Suppressor macrophage treated with lipopolysaccharide for 4 hours (primary cell): ENCODE data around the gene RASA3.
"Not testable (repeated sequence)": the region's sequence is repeated elsewhere in the genome, so short reads cannot be mapped to it uniquely, and the experiment has no call there.

Experiments
- DNase-seq: peaks from one replicate; pipeline ENCODE4 v3.0.0-alpha.2; 2020

Gene RASA3

GRCh38 chr13:114027046-114027715 lies 105.2 kb downstream of the RASA3 start:
- no peak for DNase-seq

DNA sequence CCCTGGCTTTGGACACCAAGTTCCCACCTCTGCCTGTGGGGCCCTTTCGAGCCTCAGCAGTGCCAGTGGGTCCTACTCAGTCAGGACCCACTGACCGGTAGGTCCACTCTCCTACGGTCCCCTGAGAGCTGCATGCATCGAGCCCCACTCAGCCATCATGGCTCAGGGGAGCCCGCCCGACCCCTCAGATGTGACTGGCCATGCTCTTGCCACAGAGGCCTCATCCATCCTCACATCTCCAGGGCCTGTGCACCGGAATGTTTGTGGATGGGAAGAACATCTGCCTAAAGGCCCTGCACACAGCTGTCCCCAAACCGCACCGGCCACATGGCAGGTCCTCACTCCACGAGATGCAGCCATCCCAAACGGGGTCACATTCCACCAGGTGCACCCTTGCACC lies 105.9 kb downstream of the RASA3 start:
- DNase-seq = no peak

DNA sequence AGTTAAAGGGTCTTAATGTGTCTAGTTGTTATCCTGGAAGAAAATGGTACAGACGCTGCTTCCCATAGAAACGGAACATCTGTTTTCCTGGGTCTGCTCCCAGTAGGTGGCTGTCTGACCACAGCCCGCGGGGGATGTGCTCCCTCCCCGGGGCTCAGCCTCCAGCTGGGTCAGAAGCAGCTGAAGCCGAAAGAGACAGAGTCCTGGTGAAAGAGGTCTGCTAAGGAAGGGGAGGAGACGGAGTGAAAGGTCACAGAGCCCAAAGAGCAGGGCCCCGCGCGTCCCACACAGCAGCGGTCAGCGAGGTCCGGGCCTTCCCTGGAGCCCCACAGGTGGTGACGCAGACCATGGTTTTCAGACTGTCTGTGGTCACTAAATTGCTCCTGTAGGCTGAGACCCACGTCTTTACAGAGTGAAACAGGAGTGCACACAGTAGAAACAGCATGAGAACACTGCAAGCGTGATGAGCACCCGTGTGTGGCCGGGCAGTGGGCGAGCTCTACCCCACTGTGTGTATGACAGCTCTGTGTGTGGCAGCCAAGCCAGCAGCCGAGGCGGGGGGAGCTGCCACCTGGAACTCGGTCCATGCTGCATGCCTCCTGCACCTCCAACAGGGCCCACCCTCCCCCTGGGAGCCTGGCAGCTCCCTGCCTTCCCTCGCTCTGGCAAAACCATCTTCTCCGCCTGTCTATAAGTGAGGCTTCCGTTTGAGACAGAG lies 106.5 kb downstream of the RASA3 start:
- no peak for DNase-seq

- DNase-seq = no peak
These were observed 107.1 kb downstream of the RASA3 start for GRCh38 chr13:114025405-114025713.

- no peak for DNase-seq
These were observed 107.6 kb downstream of the RASA3 start for GRCh38 chr13:114024603-114025404.

DNA sequence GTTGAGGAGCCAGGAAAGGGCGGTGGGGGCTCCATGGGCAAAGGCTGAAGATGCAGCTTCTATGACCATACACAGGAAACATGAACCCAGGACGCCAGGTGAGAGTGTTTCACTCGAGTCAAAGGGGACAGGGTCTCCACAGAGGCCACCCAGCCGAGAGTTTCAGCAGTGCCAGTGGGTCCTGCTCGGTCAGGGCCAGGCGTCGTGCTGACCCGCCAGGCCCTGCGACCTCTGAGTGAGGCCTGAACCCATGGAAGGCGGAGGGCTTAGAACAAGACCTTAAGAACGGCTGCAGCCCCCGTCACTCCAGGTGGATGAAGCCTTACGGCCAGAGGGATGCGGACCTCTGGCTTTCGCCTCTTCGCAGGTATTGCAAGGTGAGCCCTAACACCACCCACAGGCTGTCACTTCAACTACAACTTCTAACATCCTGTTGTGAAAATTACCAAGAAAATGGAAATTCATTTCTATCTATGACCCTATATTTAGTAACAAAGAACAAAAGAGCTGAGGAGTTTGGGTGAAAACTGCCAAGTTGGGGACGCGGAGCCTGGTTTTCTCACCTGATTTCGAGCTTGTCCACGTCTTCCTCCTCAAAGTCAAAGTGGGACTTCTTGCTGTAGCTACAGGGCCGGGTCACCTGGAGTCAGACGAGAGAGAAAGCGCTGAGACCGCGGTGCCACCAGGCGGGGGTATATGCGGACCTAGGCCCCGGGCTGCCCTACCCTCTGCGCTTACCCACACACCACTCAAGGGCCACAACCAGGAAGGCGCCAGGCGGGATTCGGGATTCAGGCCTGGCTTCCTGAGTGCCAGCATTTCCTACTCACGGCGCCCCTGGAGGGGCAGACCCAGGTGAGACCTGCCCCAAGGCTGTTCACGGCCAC lies 108.5 kb downstream of the RASA3 start:
- DNase-seq = no peak

DNA sequence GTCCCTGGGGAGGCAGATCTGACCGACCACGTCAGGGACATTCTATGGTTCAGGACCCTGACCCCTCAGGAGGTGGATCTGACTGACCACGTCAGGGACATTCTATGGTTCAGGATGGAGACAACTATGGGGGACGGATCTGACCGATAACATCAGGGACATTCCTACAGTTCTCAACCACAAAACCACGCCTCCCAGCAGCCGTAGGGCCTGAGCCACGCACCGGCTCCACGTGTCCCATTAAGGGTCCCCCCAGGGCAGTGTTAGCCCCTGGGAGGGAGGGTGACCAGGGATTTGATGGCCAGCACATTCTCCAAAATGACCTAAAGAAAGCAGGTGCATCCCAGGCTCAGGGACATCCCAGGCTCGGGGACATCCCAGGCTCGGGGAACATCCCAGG lies 109.5 kb downstream of the RASA3 start:
- no peak for DNase-seq

GRCh38 chr13:114022309-114022669 lies 110.1 kb downstream of the RASA3 start:
- DNase-seq = no peak

DNA sequence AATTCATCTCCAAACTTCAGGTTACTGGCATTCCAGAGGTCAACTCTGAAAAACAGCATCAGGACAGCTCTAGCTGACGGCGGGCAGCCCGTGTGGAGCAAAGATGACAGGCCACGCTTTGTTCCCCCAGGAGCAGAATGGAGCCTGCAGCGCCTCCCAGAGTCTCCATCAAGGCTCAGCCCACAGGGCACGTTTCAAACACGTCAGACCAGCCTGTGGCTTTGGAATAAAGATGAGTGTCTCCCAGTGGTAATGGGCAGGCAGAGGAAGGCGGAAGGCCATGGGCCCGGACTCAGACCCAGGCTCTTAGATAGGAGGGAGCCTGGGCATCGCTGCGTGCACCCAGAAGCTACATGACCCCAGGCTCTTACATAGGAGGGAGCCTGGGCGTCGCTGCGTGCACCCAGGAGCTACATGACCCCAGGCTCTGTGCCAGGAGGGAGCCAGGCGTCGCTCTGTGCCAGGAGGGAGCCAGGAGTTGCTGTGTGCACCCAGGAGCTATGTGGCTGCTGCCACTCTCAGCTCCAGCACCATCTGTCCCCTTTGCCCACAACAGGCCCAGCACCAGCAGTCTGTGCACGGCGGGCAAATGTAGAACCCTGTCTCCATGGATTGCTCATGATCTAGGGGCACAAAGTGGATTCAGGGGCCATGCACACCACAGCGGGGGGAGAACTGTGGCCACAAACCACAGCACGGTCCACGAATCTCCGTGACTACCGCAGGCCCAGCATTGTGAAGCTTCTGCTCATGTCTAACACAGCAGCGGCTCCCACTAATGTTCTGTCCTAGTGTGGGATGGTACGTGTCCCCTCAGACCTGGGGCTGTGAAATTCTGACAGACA lies 110.7 kb downstream of the RASA3 start:
- no peak for DNase-seq

DNA sequence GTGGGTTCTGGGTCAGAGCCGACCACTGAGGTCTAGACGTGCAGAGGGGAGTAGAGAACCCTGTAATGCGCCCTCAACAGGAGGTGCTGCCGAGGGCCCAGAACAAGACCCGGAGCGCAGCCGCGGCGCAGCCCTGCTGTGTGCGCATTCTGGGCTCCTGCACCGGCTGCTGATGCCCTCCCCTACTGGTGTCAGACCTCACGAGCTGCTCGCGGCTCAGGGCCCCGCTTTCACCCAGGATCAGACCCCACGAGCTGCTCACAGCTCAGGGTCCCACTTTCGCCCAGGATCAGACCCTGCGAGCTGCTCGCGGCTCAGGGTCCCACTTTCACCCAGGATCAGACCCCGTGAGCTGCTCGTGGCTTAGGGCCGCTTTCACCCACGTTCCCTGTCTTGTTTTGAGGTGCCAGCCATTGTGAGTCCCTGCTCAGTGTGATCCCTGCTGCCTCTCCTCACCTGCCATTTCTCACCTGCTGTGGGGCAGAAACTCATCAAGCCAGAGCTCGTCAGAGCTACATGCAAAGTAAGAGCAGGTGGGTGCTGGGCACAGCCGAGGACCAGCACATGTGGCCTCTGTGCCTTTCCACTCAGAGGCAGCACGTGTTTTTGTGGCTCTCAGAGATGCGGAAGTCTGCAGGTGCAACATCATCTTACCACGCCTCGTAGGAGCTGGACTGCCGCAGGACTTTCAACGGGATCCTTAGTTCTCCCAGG lies 111.5 kb downstream of the RASA3 start:
- DNase-seq = no peak

- DNase-seq = not testable (repeated sequence)
These were observed 112.3 kb downstream of the RASA3 start for GRCh38 chr13:114020134-114020533.

DNA sequence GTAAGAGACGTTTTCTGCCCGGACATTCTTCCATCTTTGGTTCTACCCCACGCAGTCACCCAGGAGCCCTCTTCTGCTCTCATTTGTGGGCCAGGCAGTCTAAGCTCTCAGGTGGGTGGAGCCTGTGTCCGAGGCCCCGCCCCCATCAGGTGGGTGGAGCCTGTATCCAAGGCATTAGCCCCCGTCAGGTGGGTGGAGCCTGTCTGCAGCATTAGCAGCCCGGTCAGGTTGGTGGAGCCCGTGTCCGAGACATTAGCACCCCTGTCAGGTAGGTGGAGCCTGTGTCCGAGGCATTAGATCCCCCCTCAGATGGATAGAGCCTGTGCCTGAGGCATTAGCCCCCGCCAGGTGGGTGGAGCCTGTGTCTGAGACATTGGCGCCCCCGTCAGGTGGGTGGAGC lies 113.1 kb downstream of the RASA3 start:
- DNase-seq = peak; percentile 20

GRCh38 chr13:114018461-114019055 lies 113.9 kb downstream of the RASA3 start:
- DNase-seq = no peak

- no peak for DNase-seq
These were observed 114.5 kb downstream of the RASA3 start for GRCh38 chr13:114017966-114018365.

GRCh38 chr13:114017028-114017630 lies 115.3 kb downstream of the RASA3 start:
- no peak for DNase-seq

- DNase-seq = no peak
These were observed 115.9 kb downstream of the RASA3 start for GRCh38 chr13:114016321-114017027.

GRCh38 chr13:114015969-114016295 lies 116.5 kb downstream of the RASA3 start:
- no peak for DNase-seq

DNA sequence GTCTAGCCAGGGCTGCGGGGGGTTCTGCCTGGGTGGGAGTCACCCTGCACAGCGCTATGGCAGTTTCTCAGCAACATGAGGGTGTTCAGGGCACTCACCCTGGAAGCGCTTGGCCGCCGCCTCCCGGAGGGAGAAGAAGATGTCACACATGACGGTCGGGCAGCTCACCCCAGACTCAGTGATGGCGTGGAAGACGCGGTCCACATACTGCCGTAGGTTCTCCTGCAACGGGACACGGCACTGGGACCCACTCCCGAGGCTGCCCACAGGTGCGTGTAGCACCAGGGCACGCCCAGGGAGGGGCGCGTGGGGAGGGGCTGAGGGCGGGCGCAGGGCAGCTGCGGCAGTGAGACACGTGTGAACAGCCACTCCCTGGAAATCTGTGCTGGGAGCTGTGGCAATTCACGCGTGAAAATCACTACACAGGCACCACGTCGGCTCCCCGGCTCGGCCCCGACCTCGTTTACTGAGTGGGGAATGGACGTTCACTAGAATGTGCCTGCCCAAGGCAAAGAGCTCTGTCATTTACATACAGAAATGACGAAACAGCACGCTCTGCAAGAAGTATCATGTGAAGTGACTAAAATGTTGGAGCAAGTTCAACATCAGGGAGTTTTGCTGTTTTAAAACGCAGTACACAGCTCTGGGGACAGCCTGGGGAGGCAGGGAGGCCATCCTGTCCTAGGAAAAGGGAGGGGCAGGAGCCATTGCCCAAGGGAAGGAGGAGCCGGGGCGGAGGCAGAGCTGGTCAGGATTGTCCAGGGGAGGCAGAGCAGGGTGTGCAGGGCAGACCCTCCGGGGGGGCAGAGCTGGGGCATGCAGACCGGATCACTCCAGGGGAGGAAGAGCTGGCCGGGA lies 117.1 kb downstream of the RASA3 start:
- DNase-seq = no peak
